Measurements from ENCODE around the gene ST6GALNAC3.

Gene ST6GALNAC3

DNA sequence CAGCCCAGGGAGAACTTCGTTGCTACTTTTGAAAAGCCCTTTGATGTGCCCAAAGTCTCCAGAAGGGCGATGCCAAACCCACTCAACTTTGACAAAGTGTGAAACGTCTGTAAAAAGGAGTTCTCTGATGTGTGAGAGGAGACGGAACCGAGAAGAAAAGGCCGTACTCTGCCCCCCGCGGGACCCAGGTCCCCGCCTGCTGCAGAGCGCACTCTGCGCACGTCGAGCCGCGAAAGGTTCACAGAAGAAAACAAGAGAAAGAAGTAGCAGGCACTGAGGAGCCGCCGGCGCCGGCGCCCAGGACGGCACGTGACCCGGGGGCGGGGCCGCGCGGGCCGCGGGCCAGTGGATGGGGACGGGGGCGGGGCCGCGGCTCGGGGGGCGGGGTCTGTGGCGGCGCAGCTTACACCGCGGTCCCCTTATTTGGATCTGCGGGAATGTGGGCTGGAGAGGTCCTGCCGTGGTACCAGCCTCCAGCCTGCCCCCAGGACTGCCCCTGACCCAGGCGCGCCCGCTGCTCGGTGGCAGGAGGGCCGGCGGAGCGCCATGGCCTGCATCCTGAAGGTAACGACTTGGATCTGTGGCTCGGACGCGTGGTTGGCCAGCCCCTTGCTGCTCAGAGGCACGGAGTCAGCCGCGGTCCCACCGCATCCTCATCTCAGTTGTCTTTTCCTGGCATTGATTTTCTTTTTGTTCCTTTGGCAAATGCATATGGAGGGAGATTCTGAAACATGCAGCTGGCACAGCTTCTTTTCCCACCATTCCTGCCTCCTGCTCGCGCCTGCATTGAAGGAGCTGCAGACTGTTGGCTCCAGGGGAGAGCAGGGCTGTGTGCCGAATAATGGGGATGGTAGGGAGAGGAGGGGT is at the start of gene ST6GALNAC3:
Gene ST6GALNAC3 (plus strand): TSS at position 426 of the 867 bp plus-strand sequence.
- H3K27me3 ChIP-seq (replicated peaks) = no peaks in the 10 kb centered on the region
- H3K36me3 ChIP-seq (replicated peaks) = no peaks in the 10 kb centered on the region
- in situ Hi-C loops (cut with HindIII; ENCODE audit: low pct_ligation_motif_present, low sequenced_read_pairs) = no loop called here
- DNase-seq = peak; percentile 38
- peak within 1 kb of the TSS; percentile 74 for H3K4me3 ChIP-seq (ENCODE audit: low read depth, low read length)
- TF ChIP-seq, protein P1, sequence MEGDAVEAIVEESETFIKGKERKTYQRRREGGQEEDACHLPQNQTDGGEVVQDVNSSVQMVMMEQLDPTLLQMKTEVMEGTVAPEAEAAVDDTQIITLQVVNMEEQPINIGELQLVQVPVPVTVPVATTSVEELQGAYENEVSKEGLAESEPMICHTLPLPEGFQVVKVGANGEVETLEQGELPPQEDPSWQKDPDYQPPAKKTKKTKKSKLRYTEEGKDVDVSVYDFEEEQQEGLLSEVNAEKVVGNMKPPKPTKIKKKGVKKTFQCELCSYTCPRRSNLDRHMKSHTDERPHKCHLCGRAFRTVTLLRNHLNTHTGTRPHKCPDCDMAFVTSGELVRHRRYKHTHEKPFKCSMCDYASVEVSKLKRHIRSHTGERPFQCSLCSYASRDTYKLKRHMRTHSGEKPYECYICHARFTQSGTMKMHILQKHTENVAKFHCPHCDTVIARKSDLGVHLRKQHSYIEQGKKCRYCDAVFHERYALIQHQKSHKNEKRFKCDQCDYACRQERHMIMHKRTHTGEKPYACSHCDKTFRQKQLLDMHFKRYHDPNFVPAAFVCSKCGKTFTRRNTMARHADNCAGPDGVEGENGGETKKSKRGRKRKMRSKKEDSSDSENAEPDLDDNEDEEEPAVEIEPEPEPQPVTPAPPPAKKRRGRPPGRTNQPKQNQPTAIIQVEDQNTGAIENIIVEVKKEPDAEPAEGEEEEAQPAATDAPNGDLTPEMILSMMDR (IDR thresholded peaks at IDR 0.05; ENCODE audit: low read depth, low read length, missing control alignments) = no peak
- H3K27ac ChIP-seq = no peak within 1 kb of the TSS

DNA sequence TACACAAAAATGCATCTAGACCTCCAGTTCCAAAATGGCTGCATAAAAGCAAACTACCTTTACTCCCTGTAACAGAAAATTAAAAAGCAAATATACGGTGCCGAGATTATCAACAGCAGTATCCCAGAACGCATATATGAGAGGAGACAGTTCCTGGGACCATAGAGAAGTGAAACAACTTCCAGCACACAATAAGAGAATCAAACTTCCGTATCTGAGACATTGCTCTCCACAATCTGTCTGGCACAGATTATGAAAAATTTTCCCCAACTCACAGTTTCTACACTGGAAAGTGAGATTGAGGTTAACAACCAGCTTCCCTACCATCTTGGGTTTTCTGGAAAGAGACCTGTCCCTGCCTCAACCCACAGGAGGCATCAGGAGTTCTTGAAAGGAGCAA is 47.2 kb upstream of the ST6GALNAC3 start:
- Histone ChIP-seq H3K36me3 (replicated peaks) (no peaks in the 10 kb centered on the region), H3K4me3 (ENCODE audit: low read depth, low read length) (no peak overlapping the region), H3K27me3 (replicated peaks) (no peaks in the 10 kb centered on the region), H3K27ac (no peak overlapping the region)
- TF ChIP-seq, protein P1 (IDR thresholded peaks at IDR 0.05; ENCODE audit: low read depth, low read length, missing control alignments) = no peak
- in situ Hi-C loops (cut with HindIII; ENCODE audit: low pct_ligation_motif_present, low sequenced_read_pairs) = no loop called here
- no peak for DNase-seq

DNA sequence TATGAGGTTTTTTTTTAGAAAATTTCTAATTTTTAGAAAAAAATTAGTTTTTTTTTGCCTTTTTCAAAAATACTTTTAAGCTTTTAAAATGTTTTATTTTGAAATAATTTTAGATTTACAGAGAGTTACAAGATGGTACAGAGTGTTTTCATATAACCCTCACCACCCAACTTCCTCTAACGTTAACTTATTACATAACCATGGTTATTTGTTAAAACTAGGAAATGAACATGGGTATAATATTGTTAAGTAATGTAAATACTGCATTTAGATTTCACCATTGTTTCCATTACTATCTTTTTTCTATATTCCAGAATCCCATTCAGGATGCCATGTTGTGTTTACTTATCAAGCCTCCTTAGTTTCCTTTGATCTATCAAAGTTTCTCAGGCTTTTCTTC is 45.2 kb upstream of the ST6GALNAC3 start:
- in situ Hi-C loops (cut with HindIII; ENCODE audit: low pct_ligation_motif_present, low sequenced_read_pairs) = no loop called here
- Histone ChIP-seq H3K27ac (no peak overlapping the region), H3K27me3 (replicated peaks) (no peaks in the 10 kb centered on the region), H3K4me3 (ENCODE audit: low read depth, low read length) (no peak overlapping the region), H3K36me3 (replicated peaks) (no peaks in the 10 kb centered on the region)
- TF ChIP-seq, protein P1 (IDR thresholded peaks at IDR 0.05; ENCODE audit: low read depth, low read length, missing control alignments) = no peak
- DNase-seq = no peak

DNA sequence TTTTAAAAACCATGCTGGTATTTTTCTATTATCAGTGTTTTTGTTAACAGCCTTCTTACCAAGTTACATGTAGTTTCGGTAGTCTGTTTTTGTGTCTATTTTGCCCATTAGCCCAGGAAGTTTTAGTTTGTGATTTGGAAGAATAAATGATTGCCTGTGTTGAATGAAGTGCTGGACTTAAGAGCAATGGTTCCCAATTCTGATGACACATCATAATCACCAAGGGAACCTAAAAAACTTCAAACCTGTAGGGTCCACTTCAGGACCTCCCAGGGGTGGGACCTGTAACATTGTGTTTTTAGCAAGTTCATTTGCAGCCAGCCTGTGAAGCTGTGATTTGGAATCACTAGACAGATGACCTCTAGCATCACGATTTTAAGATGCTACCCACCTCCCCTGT is 43.0 kb upstream of the ST6GALNAC3 start:
- Histone ChIP-seq H3K27ac (no peak overlapping the region), H3K36me3 (replicated peaks) (no peaks in the 10 kb centered on the region), H3K4me3 (ENCODE audit: low read depth, low read length) (no peak overlapping the region), H3K27me3 (replicated peaks) (no peaks in the 10 kb centered on the region)
- in situ Hi-C loops (cut with HindIII; ENCODE audit: low pct_ligation_motif_present, low sequenced_read_pairs) = no loop called here
- TF ChIP-seq, protein P1 (IDR thresholded peaks at IDR 0.05; ENCODE audit: low read depth, low read length, missing control alignments) = no peak
- no peak for DNase-seq

DNA sequence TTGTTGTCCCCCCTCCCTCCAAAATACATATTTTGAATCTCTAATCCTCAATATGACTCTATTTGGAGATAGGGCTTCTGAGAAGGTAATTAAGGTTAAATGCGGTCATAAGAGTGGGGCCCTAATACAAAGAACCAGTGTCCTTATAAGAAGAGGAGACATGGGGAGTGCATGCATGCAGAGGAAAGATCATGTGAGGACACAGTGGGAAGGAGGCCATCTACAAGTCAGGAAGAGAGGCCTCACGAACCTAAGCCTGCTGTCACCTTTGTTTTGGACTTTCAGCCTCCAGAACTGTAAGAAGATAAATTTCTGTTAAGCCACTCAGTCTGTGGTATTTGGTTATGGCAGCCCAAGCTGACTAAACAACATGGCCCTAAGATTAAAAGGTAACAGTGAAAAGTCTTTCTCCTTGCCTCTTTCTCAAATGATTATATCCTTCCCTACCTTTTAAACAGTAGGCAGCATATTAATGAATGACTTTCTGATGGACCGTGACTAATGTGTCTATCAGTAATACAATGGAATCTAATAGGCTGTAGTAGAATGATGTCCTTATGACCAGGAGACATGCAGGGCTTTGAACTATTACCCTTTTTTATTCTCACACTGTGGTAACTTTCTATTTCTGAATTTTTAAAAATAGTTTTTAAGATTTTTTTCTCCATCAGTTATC is 40.6 kb upstream of the ST6GALNAC3 start:
- in situ Hi-C loops (cut with HindIII; ENCODE audit: low pct_ligation_motif_present, low sequenced_read_pairs) = no loop called here
- TF ChIP-seq, protein P1 (IDR thresholded peaks at IDR 0.05; ENCODE audit: low read depth, low read length, missing control alignments) = no peak
- Histone ChIP-seq H3K36me3 (replicated peaks) (no peaks in the 10 kb centered on the region), H3K27ac (no peak overlapping the region), H3K27me3 (replicated peaks) (no peaks in the 10 kb centered on the region), H3K4me3 (ENCODE audit: low read depth, low read length) (no peak overlapping the region)
- no peak for DNase-seq
